ENCODE measurements around the gene DTYMK.

The DTYMK gene

GRCh38 chr2:241703032-241703604 lies 16.5 kb upstream of the DTYMK start:
- DNase-seq (ENCODE audit: low spot score): no peak

- DNase-seq (ENCODE audit: low spot score): peak; percentile 89
Observed at GRCh38 chr2:241702155-241703031, 15.8 kb upstream of the DTYMK start.

GRCh38 chr2:241701399-241702154 lies 15.0 kb upstream of the DTYMK start, which contains the start of gene ING5:
ING5 (plus strand) TSS chr2:241702039; CDS start chr2:241702066, 27 bp downstream.
- DNase-seq (ENCODE audit: low spot score): peak; percentile 82

- no peak for DNase-seq (ENCODE audit: low spot score)
Observed at GRCh38 chr2:241701149-241701398, 14.5 kb upstream of the DTYMK start.

- DNase-seq (ENCODE audit: low spot score): no peak
Observed at GRCh38 chr2:241695651-241696050, 9.0 kb upstream of the DTYMK start.

GRCh38 chr2:241692448-241692847 lies 5.8 kb upstream of the DTYMK start:
- DNase-seq (ENCODE audit: low spot score): no peak

- DNase-seq (ENCODE audit: low spot score): no peak
Observed at GRCh38 chr2:241690202-241690717, 3.6 kb upstream of the DTYMK start.

- DNase-seq (ENCODE audit: low spot score): no peak
Observed at GRCh38 chr2:241689306-241689705, 2.7 kb upstream of the DTYMK start.

GRCh38 chr2:241686324-241686649 lies 328 bp downstream of the DTYMK start:
- no peak for DNase-seq (ENCODE audit: low spot score)

GRCh38 chr2:241680827-241681599 lies 5.6 kb downstream of the DTYMK start:
- DNase-seq (ENCODE audit: low spot score): no peak

GRCh38 chr2:241680044-241680443 lies 6.6 kb downstream of the DTYMK start:
- no peak for DNase-seq (ENCODE audit: low spot score)

- no peak for DNase-seq (ENCODE audit: low spot score)
Observed at GRCh38 chr2:241678784-241679540, 7.7 kb downstream of the DTYMK start.

- DNase-seq (ENCODE audit: low spot score): no peak
Observed at GRCh38 chr2:241678307-241678706, 8.3 kb downstream of the DTYMK start.

GRCh38 chr2:241677392-241677791 lies 9.2 kb downstream of the DTYMK start:
- DNase-seq (ENCODE audit: low spot score): no peak

- DNase-seq (ENCODE audit: low spot score): no peak
Observed at GRCh38 chr2:241676665-241677064, 9.9 kb downstream of the DTYMK start.

GRCh38 chr2:241675885-241676284 lies 10.7 kb downstream of the DTYMK start:
- DNase-seq (ENCODE audit: low spot score): no peak

GRCh38 chr2:241673797-241674725 lies 12.6 kb downstream of the DTYMK start:
- DNase-seq (ENCODE audit: low spot score): no peak

- no peak for DNase-seq (ENCODE audit: low spot score)
Observed at GRCh38 chr2:241673189-241673663, 13.4 kb downstream of the DTYMK start.

- DNase-seq (ENCODE audit: low spot score): no peak
Observed at GRCh38 chr2:241672243-241673188, 14.1 kb downstream of the DTYMK start.
